HG03469 (cell line): Measurements from ENCODE around the gene PLEKHM3.

Source experiments
- ATAC-seq: cut with Tn5 transposase; IDR thresholded peaks from one replicate; pipeline ENCODE4 v1.9.1; 2021; ENCODE audit warnings: mild to moderate bottlenecking, moderate library complexity, moderate number of reproducible peaks; ENCODE audit not compliant: unreplicated experiment

Gene PLEKHM3

GRCh38 chr2:208025037-208025813 is at the start of gene PLEKHM3:
PLEKHM3 (minus strand) TSS chr2:208025527; CDS start chr2:208001639, 23,888 bp downstream.
- peak; percentile 84 for ATAC-seq

GRCh38 chr2:208074610-208075356 is 49.5 kb upstream of the PLEKHM3 start:
- no peak for ATAC-seq

DNA sequence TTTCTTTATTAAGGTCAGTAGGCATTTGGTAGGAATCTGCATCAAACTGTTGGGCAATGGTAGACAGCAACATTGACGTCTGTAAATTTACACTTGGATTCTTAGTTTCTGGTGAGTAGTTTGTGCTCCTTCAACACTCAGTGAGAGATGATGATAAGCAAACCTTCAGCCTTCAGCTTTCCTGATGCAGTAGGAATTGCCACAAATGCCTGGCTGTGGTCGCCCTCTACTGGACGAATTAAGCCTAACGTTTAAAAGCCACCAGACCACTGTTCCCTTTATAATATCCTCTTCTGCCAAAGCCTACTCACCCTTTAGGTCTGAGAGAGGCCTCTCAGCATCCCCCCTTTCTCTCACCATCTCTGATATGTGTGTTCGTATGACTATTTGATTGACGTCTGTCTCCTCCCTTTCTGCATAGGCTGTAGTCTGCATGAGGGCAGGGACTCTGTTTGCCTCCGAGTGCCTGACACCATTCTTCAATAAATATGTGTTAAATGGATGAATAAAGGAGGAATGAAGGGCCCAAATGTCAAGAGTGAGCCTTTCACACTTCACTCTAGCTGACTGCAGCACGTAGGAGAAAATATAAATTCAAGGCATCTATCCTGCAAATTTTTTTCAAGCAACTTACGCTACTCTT is 47.0 kb upstream of the PLEKHM3 start:
- peak; percentile 69 for ATAC-seq

DNA sequence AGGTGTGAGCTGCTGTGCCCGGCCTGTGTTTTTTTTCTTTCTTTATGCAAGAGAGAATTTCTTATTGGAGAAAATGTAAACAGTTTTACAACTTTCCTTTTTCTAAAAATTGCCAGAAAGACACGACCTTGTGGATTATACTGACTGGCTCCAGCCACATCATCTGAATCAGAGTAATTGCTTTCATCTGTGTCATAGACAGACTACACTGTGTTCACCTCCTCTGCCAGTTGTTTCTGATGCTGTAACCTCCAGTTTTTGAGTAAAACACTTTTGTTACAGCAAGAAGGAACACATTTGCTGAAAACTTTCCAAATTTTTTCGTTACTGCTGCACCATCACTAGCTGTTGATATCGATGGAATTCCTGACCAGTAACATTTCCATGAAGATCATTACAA is 43.9 kb upstream of the PLEKHM3 start:
- no peak for ATAC-seq

DNA sequence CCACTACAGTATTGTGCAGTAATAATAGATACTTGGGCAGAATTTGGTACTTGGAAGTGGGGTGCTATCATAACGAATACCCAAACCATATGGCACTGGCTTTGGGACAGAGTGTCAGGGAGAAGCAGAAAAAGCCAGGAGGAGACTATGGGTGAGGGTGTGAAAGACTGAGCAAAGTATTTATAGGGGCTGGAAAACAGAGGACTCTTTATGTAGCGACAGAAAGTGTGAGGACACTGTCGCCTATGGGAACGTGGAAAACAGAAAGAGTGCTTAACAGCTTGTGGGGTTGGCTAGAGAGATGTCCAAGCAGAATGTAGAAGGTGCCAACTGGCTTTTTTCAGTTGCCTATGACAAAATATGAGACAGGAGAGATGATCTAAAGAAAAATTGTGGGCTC is 40.7 kb upstream of the PLEKHM3 start:
- ATAC-seq = no peak

GRCh38 chr2:208065476-208065875 is 40.1 kb upstream of the PLEKHM3 start:
- ATAC-seq = no peak

GRCh38 chr2:208064220-208064961 is 39.1 kb upstream of the PLEKHM3 start:
- ATAC-seq = no peak

DNA sequence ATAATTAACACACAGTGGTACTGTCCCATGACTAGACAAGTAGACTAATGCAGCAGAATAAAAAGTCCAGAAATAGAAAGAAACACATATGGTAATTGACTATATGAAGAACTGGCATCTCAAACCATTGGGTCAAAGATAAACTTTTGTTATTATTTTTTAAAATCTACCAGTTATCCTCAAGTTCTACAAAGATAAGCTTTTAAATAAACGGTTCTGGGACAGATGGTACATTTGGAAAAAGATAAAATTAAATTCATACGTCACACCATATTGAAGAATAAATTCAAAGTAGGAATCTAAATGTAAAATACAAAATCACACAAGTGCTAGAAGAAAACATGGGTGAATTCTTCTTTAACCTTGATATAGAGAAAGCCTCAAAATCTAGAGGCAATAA is 37.6 kb upstream of the PLEKHM3 start:
- no peak for ATAC-seq

DNA sequence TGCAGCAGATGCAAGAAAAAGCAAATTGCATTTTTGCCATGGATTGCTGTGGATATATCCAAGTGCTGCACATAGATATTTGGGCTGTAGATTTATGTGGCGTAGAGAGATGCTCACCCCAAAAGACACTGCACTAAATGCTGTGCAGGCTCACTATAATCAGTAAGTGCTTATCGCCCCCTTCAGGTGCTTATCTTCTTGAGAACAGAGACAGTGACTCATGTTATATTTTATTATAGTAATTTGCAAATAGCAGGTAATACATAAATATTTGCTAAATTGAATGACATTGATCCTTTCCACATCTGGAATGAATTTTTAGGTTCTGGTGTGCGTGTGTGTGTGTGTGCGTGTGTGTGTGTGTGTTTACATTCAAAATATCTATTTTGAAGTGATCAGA is 36.8 kb upstream of the PLEKHM3 start:
- no peak for ATAC-seq

- no peak for ATAC-seq
Observed at GRCh38 chr2:208057108-208057507, 31.8 kb upstream of the PLEKHM3 start.

DNA sequence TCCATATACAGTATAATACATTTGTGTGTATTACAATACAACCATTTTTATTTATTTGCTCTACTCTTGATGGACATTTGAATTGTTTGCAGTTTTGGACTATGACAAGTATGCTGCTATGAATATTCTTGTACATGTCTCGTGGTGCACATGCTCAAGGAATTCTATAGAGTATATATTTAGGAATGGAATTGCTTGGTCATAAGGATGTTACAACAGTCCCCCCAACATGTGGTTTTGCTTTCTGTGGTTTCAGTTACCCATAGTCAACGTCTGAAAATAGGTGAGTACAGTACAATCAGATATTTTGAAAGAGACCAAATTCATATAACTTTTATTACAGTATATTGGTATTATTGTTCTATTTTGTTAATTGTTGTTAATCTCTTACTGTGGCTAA is 24.1 kb upstream of the PLEKHM3 start:
- ATAC-seq = no peak

GRCh38 chr2:208049006-208049405 is 23.7 kb upstream of the PLEKHM3 start:
- ATAC-seq = no peak

- no peak for ATAC-seq
Observed at GRCh38 chr2:208047840-208048239, 22.5 kb upstream of the PLEKHM3 start.

DNA sequence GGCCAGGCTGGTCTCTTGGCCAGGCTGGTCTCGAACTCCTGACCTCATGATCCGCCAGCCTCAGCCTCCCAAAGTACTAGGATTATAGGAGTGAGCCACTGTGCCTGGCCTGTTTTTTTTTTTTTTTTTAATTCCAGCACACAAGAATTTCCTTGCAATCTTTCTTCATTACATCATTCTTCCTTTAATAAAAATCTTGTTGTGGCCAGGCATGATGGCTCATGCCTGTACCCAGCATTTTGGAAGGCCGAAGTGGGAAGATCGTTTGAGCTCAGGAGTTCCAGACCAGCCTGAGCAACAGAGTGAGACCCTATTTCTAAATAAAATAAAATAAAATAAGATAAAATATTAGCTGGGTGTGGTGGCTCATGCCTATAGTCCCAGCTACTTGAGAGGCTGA is 21.4 kb upstream of the PLEKHM3 start:
- ATAC-seq = no peak

GRCh38 chr2:208042450-208042849 is 17.1 kb upstream of the PLEKHM3 start:
- ATAC-seq = no peak

DNA sequence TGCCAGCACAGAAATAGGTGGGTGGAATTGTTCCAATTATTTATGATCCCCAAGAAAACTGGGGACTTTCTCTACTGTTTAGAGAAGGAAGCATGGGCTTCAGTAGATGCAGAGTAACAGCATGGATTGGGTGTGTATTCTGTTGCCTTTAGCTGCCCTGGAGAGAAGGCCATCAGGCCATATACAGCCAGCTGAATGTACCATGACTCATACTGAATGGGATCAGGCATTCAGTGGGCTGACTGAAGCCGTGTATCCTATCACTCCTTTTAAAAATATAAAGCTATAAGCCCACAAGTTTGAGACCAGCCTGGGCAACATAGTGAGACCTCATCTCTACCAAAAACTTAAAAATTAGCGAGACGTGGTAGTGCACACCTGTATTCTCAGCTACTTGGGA is 16.7 kb upstream of the PLEKHM3 start:
- ATAC-seq = no peak

- ATAC-seq = peak; percentile 43
Observed at GRCh38 chr2:208040199-208041171, 15.2 kb upstream of the PLEKHM3 start.

DNA sequence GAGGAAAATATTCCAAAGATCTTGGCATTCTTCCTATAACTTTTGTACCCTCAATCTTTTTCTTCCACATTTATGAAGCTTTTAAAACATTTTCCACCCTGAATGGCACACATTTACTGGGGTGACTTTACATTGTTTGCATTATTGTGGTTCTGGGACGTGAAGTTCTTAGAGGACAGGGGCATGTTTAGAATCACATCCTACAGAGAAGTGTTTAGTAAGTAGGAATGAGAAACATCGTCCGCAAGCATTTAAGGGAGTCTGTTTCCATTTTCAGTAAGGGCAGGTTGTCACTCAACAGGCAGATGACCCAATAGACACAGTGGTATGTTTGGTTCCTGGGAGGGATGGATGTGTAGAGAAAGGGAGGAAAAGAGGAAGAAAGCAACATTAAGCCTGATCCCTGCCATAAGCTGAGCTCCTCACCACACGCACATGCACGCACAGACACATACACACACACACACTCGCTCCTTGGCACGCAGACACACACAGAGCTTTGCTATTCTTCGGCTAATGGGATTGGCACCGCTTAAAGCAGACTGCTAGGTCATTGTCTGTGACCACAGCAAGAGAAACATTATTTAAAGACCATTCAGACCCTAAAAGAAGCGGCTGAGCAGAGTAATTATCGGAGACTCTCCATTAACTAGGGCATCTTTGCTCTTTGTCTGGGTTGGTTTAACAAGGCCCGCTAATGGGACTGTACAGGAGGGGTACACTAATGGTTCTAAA is 14.2 kb upstream of the PLEKHM3 start:
- no peak for ATAC-seq
